Measurements from ENCODE around the gene HEATR5A.

DNA sequence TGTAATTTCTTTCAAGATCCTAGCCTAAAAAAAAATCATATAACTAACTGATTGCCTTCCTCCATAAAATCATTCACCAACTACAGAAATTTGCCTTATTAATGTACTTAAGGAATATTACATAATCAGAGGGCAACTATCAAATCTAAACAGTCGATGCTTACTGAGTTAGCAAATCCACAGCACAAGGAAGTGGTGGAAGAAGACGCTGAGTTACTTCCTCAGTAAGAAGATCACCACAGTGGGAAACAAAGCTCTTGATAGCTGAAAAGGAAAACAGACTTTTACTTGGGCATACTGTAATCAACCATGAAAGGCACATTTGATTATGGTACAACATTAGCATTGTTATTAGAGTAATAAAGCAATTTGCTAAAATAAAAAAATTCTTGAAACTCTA lies 48.7 kb downstream of the HEATR5A start:
- TF ChIP-seq, protein P1, sequence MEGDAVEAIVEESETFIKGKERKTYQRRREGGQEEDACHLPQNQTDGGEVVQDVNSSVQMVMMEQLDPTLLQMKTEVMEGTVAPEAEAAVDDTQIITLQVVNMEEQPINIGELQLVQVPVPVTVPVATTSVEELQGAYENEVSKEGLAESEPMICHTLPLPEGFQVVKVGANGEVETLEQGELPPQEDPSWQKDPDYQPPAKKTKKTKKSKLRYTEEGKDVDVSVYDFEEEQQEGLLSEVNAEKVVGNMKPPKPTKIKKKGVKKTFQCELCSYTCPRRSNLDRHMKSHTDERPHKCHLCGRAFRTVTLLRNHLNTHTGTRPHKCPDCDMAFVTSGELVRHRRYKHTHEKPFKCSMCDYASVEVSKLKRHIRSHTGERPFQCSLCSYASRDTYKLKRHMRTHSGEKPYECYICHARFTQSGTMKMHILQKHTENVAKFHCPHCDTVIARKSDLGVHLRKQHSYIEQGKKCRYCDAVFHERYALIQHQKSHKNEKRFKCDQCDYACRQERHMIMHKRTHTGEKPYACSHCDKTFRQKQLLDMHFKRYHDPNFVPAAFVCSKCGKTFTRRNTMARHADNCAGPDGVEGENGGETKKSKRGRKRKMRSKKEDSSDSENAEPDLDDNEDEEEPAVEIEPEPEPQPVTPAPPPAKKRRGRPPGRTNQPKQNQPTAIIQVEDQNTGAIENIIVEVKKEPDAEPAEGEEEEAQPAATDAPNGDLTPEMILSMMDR (IDR thresholded peaks at IDR 0.05), result no peak
- TF ChIP-seq ZFX (IDR thresholded peaks at IDR 0.05; ENCODE audit: borderline replicate concordance), result no peak
